DND-41 (cell line): ENCODE data around the gene PRRC2B.

Experiments
- ATAC-seq: fragments of 200-7000 bp; cut with Tn5 transposase; 3 replicates; pipeline ENCODE4 v1.9.1; 2021; ENCODE audit warnings: low read depth; ENCODE audit not compliant: insufficient read depth
- DNase-seq: peaks from one replicate; pipeline ENCODE4 v3.0.0-alpha.2; 2020
- H2AFZ ChIP-seq: 2 replicates; pipeline ENCODE4 v1.6.0; 2012; ENCODE audit warnings: low read depth, low read length
- H3K27ac ChIP-seq: 2 replicates; pipeline ENCODE4 v1.5.1; 2012; ENCODE audit warnings: low read length, inconsistent platforms
- H3K27me3 ChIP-seq: fragments of 200-600 bp; sonication (generic); 2 replicates; pipeline ENCODE4 v1.6.0; 2012; ENCODE audit warnings: low read length, mild to moderate bottlenecking, inconsistent platforms; ENCODE audit not compliant: insufficient read depth, poor library complexity
- H3K36me3 ChIP-seq: 2 replicates; pipeline ENCODE4 v1.5.1; 2012; ENCODE audit warnings: low read length, inconsistent platforms; ENCODE audit not compliant: insufficient read depth
- H3K4me1 ChIP-seq: 2 replicates; pipeline ENCODE4 v1.5.1; 2012; ENCODE audit warnings: mild to moderate bottlenecking, low read length; ENCODE audit not compliant: insufficient read depth
- H3K4me2 ChIP-seq: 2 replicates; pipeline ENCODE4 v1.6.0; 2012; ENCODE audit warnings: mild to moderate bottlenecking, moderate library complexity, low read length, inconsistent platforms; ENCODE audit not compliant: insufficient read depth
- H3K4me3 ChIP-seq, 2 experiments: fragments of 200-600 bp in 1 of 2; shearing (Covaris generic) in 1 of 2; 2 replicates each; pipeline ENCODE4 v1.5.1; 2012 to 2016; ENCODE audit warnings: inconsistent platforms in 2 of 2, low read length in 2 of 2, mild to moderate bottlenecking in 2 of 2, low read depth in 1 of 2, moderate library complexity in 1 of 2
- H3K79me2 ChIP-seq: 2 replicates; pipeline ENCODE4 v1.6.0; 2012; ENCODE audit warnings: low read length, inconsistent platforms; ENCODE audit not compliant: insufficient read depth
- H3K9ac ChIP-seq: 2 replicates; pipeline ENCODE4 v1.6.0; 2012; ENCODE audit warnings: low read depth, mild to moderate bottlenecking, inconsistent platforms, low read length, moderate library complexity
- H3K9me3 ChIP-seq: 2 replicates; pipeline ENCODE4 v1.5.1; 2012; ENCODE audit warnings: low read length, moderate library complexity, mild to moderate bottlenecking, inconsistent platforms; ENCODE audit not compliant: insufficient read depth, severe bottlenecking
- H4K20me1 ChIP-seq: 2 replicates; pipeline ENCODE4 v1.6.0; 2012; ENCODE audit warnings: low read length; ENCODE audit not compliant: insufficient read depth
- EZH2 ChIP-seq: IDR thresholded peaks from 3 replicates; pipeline ENCODE4 v1.6.1; 2012; ENCODE audit warnings: borderline replicate concordance, low read depth, mild to moderate bottlenecking, moderate library complexity, low read length, inconsistent platforms; ENCODE audit not compliant: severe bottlenecking
- TF ChIP-seq, protein P1 (sequence below): IDR thresholded peaks from 2 replicates; pipeline ENCODE4 v1.5.1; 2012; ENCODE audit warnings: borderline replicate concordance, low read length, moderate library complexity, mild to moderate bottlenecking; ENCODE audit not compliant: poor library complexity, severe bottlenecking; ENCODE audit errors: extremely low read depth

PRRC2B gene

GRCh38 chr9:131487001-131487400 is 93.1 kb downstream of the PRRC2B start:
- no peak overlapping the region for H3K9ac ChIP-seq
- H3K79me2 ChIP-seq, result peaks cover 3% of the 10 kb centered on the region; the same call in 1 of the 2 replicates
- no peak overlapping the region for H2AFZ ChIP-seq
- no peak for ATAC-seq
- no peaks in the 10 kb centered on the region for H3K4me1 ChIP-seq
- H3K4me3 ChIP-seq, result no peak overlapping the region
- H3K4me2 ChIP-seq, result no peak overlapping the region
- H3K27ac ChIP-seq, result no peak overlapping the region
- no peaks in the 10 kb centered on the region for H3K9me3 ChIP-seq
- H4K20me1 ChIP-seq, result peaks cover 44% of the 10 kb centered on the region; the same call in 1 of the 2 replicates
- no peaks in the 10 kb centered on the region for H3K27me3 ChIP-seq
- TF ChIP-seq, protein P1, sequence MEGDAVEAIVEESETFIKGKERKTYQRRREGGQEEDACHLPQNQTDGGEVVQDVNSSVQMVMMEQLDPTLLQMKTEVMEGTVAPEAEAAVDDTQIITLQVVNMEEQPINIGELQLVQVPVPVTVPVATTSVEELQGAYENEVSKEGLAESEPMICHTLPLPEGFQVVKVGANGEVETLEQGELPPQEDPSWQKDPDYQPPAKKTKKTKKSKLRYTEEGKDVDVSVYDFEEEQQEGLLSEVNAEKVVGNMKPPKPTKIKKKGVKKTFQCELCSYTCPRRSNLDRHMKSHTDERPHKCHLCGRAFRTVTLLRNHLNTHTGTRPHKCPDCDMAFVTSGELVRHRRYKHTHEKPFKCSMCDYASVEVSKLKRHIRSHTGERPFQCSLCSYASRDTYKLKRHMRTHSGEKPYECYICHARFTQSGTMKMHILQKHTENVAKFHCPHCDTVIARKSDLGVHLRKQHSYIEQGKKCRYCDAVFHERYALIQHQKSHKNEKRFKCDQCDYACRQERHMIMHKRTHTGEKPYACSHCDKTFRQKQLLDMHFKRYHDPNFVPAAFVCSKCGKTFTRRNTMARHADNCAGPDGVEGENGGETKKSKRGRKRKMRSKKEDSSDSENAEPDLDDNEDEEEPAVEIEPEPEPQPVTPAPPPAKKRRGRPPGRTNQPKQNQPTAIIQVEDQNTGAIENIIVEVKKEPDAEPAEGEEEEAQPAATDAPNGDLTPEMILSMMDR, result no peak
- no peak for TF ChIP-seq EZH2
- peaks cover 100% of the 10 kb centered on the region for H3K36me3 ChIP-seq
- no peak for DNase-seq

GRCh38 chr9:131487621-131488031 is 93.7 kb downstream of the PRRC2B start:
- no peak overlapping the region for H3K9ac ChIP-seq
- DNase-seq (no peak), ATAC-seq (no peak)
- peaks cover 3% of the 10 kb centered on the region; the same call in 1 of the 2 replicates for H3K79me2 ChIP-seq
- H3K27me3 ChIP-seq, result no peaks in the 10 kb centered on the region
- no peaks in the 10 kb centered on the region for H3K4me1 ChIP-seq
- H3K36me3 ChIP-seq, result peaks cover 100% of the 10 kb centered on the region
- no peak overlapping the region for H3K4me3 ChIP-seq
- H3K9me3 ChIP-seq, result no peaks in the 10 kb centered on the region
- TF ChIP-seq EZH2, result no peak
- TF ChIP-seq, protein P1, result no peak
- H3K27ac ChIP-seq, result no peak overlapping the region
- H2AFZ ChIP-seq, result no peak overlapping the region
- H4K20me1 ChIP-seq, result peaks cover 47% of the 10 kb centered on the region; the same call in 1 of the 2 replicates
- no peak overlapping the region for H3K4me2 ChIP-seq

GRCh38 chr9:131490514-131490913 is 96.6 kb downstream of the PRRC2B start:
- no peak overlapping the region for H3K9ac ChIP-seq
- H3K79me2 ChIP-seq, result no peaks in the 10 kb centered on the region
- no peak overlapping the region for H3K4me2 ChIP-seq
- no peak overlapping the region for H2AFZ ChIP-seq
- H3K4me3 ChIP-seq, result no peak overlapping the region
- no peak for TF ChIP-seq EZH2
- TF ChIP-seq, protein P1, result no peak
- no peaks in the 10 kb centered on the region for H3K9me3 ChIP-seq
- no peaks in the 10 kb centered on the region for H3K27me3 ChIP-seq
- DNase-seq, result no peak
- H4K20me1 ChIP-seq, result peaks cover 43% of the 10 kb centered on the region; the same call in 1 of the 2 replicates
- no peak for ATAC-seq
- no peak overlapping the region for H3K27ac ChIP-seq
- H3K36me3 ChIP-seq, result peaks cover 100% of the 10 kb centered on the region
- H3K4me1 ChIP-seq, result no peaks in the 10 kb centered on the region
